Endothelial cell of umbilical vein (primary cell): ENCODE measurements around the gene FBXL14.

ENCODE experiments used
- POLR2A ChIP-seq: IDR thresholded peaks from 2 replicates; pipeline ENCODE4 v1.6.1; 2012; ENCODE audit warnings: low read depth, mild to moderate bottlenecking, control low read depth, low read length
- TF ChIP-seq, protein P1 (sequence below), 2 donors: IDR thresholded peaks; 1 replicate in 1 of 2; 2 replicates in 1 of 2; pipeline ENCODE4 v1.5.1; 2011; ENCODE audit warnings: low read length in 2 of 2, mild to moderate bottlenecking in 2 of 2, moderate library complexity in 2 of 2, control low read depth in 1 of 2, inconsistent platforms in 1 of 2, low read depth in 1 of 2; ENCODE audit not compliant: insufficient read depth in 1 of 2; ENCODE audit errors: extremely low read depth in 1 of 2

DNA sequence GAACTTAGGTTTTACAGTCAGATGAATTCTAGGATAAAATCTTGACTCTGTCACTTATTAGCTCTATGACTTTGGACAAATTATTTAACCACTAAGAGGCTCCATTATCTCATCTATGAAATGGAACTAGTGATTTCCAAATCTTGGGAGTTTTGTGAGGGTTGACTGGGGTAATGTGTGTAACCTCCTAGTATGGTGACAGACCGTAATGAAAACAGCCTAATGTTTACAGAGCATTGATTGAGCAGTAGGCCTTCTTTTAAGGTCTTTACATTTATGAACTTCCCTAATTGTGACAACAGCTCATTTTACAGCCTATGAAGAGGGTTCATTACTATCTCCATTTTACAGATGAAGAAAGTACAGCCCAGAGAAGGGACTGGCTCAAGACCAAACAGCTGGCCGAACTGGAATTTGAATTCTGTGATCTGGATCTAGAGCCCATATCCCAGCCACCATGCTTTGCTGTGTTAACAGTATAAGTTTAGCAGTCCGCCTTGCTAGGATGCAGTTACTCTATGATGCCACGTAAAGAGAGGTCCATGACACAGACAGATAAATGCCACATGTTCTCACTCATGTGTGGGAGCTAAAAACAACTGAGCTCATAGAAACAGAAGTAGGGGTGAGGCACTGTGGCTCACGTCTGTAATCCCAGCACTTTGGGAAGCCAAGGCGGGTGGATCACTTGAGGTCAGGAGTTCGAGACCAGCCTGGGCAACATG is 9.1 kb upstream of the FBXL14 start:
- TF ChIP-seq, protein P1, sequence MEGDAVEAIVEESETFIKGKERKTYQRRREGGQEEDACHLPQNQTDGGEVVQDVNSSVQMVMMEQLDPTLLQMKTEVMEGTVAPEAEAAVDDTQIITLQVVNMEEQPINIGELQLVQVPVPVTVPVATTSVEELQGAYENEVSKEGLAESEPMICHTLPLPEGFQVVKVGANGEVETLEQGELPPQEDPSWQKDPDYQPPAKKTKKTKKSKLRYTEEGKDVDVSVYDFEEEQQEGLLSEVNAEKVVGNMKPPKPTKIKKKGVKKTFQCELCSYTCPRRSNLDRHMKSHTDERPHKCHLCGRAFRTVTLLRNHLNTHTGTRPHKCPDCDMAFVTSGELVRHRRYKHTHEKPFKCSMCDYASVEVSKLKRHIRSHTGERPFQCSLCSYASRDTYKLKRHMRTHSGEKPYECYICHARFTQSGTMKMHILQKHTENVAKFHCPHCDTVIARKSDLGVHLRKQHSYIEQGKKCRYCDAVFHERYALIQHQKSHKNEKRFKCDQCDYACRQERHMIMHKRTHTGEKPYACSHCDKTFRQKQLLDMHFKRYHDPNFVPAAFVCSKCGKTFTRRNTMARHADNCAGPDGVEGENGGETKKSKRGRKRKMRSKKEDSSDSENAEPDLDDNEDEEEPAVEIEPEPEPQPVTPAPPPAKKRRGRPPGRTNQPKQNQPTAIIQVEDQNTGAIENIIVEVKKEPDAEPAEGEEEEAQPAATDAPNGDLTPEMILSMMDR (IDR thresholded peaks at IDR 0.05; ENCODE audit: extremely low read depth in 1 of 2, insufficient read depth in 1 of 2, low read depth in 1 of 2, low read length in 2 of 2), result no peak
- TF ChIP-seq POLR2A, result no peak
